ENCODE results near the gene SLC6A19.
A peak's percentile ranks its signal among the peaks of the same experiment; 100 is the strongest.
"Not testable (repeated sequence)": the region's sequence is repeated elsewhere in the genome, so short reads cannot be mapped to it uniquely, and the experiment has no call there.

SLC6A19 gene

GRCh38 chr5:1226231-1226630 is 24.8 kb downstream of the SLC6A19 start:
- DNase-seq: no peak

GRCh38 chr5:1226839-1227581 is 25.6 kb downstream of the SLC6A19 start:
- DNase-seq: no peak

GRCh38 chr5:1227667-1228066 is 26.3 kb downstream of the SLC6A19 start:
- no peak for DNase-seq

- no peak for DNase-seq
These were observed 26.7 kb downstream of the SLC6A19 start for GRCh38 chr5:1228120-1228519.

GRCh38 chr5:1229023-1229422 is 27.6 kb downstream of the SLC6A19 start:
- not testable (repeated sequence) for DNase-seq

GRCh38 chr5:1229822-1230221 is 28.4 kb downstream of the SLC6A19 start:
- no peak for DNase-seq

GRCh38 chr5:1230551-1230950 is 29.2 kb downstream of the SLC6A19 start:
- DNase-seq: no peak

GRCh38 chr5:1231354-1231905 is 30.0 kb downstream of the SLC6A19 start:
- DNase-seq: no peak

- DNase-seq: no peak
These were observed 31.4 kb downstream of the SLC6A19 start for GRCh38 chr5:1232780-1233179.

GRCh38 chr5:1235379-1235778 is 34.0 kb downstream of the SLC6A19 start:
- no peak for DNase-seq

GRCh38 chr5:1235838-1236237 is 34.4 kb downstream of the SLC6A19 start:
- DNase-seq: no peak

GRCh38 chr5:1239505-1240251 is 38.3 kb downstream of the SLC6A19 start:
- no peak for DNase-seq

GRCh38 chr5:1240496-1241260 is 39.3 kb downstream of the SLC6A19 start:
- DNase-seq: no peak

- DNase-seq: no peak
These were observed 40.2 kb downstream of the SLC6A19 start for GRCh38 chr5:1241509-1242080.

- DNase-seq: no peak
These were observed 41.5 kb downstream of the SLC6A19 start for GRCh38 chr5:1242733-1243486.

- no peak for DNase-seq
These were observed 42.2 kb downstream of the SLC6A19 start for GRCh38 chr5:1243487-1244130.

GRCh38 chr5:1244255-1244654 is 42.9 kb downstream of the SLC6A19 start:
- no peak for DNase-seq

GRCh38 chr5:1244976-1245375 is 43.6 kb downstream of the SLC6A19 start:
- no peak for DNase-seq

- no peak for DNase-seq
These were observed 44.6 kb downstream of the SLC6A19 start for GRCh38 chr5:1245905-1246576.

GRCh38 chr5:1246711-1247431 is 45.5 kb downstream of the SLC6A19 start:
- DNase-seq: peak in 1 of 2 experiments; percentile 29
